HG02759 (cell line): ENCODE measurements around the gene UBE3B.
"Not testable (repeated sequence)": the region's sequence is repeated elsewhere in the genome, so short reads cannot be mapped to it uniquely, and the experiment has no call there.

Experiments
- ATAC-seq: cut with Tn5 transposase; IDR thresholded peaks from one replicate; pipeline ENCODE4 v1.9.1; 2021; ENCODE audit warnings: mild to moderate bottlenecking, moderate library complexity; ENCODE audit not compliant: unreplicated experiment

UBE3B gene

DNA sequence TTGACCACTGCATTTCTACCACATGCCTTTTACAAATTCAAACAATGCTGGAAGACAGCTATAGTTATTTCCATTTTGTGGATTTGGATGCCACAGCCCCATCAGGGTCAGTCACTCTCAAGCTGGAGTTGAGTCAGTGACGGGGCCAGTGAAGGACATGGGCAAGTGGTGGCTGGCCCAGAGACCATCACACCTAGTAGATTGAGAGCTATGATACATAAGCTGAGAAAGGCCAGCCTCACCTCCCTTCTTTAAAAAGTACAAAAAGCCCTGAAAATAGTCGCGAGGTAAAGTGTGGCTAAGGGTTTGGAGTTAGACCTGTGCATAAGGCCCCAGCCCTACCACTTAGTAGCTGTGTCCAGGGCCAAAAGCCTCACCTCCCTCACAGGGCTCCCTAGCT, 4.4 kb upstream of the UBE3B start:
- no peak for ATAC-seq

DNA sequence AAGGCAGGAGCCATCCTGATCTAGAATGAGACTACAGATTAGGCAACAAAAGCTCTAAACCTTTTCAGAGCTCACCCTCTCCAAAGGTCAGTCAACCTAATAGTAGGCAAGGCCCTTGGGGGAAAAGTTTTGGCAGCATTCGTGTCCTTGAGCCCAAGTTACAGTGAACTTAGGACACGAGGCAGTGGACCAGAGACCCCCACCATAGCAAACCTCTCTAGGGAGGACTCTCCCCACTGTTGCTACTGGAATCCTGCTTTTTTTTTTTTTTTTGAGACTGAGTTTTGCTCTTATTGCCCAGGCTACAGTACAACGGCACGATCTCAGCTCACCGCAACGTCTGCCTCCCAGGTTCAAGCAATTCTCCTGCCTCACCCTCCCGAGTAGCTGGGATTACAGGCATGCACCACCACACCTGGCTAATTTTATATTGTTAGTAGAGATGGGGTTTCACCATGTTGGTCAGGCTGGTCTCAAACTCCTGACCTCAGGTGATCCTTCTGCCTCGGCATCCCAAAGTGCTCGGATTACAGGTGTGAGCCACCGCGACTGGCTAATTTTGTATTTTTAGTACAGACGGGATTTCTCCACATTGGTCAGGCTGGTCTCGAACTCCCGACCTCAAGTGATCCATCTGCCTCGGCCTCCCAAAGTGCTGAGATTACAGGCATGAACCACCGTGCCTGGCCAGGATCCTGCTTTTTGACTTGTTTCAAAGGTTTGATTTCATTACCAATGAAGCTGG, 3.7 kb upstream of the UBE3B start:
- ATAC-seq, result not testable (repeated sequence)

- ATAC-seq, result no peak
These were observed 2.3 kb upstream of the UBE3B start for GRCh38 chr12:109475121-109475520.

DNA sequence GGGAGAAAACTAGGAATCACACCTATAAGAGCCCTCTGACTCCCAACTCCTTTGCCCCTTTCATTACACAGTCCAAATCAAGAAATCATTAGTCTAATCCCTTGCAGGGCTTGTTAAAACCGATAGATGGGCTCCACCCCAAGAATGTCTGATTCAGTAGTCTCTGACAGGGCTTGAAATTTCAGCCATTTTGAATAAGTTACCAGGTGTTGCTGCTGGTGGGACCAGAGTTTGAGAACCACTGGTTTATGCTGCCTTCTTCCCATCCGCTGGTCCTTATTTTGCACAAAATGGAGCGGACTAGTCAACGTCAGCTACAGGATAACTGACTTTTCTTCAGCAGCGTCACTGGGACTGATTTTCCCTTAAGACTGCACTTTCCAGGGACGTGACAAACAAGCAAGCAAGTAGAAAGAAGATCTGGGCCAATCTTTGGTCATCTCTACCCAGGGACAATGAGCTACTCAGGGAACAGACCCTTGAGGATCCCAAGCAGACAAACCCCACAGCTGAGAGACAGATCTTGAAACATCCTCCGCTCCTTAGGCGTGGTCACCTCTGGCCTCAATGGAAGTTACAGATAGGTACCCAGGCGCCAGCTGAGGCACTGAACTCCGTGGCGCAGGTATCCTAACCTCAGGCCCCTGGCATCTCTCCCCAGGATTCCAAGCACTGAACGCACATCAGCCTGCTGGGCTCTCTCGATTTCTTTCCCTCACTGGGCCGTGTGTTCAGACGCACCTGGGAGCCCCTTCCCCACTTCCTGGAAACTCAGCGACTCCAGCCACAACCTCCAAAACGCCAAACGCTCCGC, 1.2 kb upstream of the UBE3B start:
- ATAC-seq, result no peak

DNA sequence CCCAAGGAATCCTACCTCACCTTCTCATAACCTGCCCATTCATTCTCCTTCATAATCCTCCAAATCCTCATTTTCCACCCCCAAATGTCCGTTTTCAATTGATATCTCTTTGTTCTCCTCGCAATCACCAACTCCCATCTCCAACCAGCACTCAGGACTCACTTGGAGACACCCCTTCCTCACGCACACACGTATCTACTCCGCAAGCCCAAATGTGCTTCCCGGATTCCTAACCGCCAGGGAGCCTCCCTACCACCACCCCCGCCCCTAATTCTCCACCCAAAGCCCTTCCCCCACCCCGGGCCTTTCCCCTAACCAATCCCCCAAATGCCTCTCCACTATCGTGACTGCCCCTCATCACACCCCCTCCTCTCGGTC, 638 bp upstream of the UBE3B start:
- ATAC-seq, result no peak

DNA sequence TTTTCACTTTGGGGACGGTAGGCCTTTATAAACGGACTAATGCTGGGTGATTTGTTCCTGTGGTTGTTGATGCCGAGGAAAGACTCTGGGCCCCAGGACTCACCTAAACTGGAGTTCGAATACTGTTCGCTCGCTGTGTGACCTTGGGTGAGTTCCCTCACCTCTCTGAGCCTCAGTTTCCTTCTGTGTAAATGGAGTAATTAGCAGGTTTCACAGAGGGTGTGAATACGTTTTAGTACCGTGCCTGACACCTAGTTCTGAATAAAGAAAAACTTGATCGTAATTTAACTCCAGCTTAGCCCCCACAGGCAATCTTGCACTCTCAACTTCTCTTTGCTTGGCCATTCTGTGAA, 505 bp downstream of the UBE3B start:
- no peak for ATAC-seq

DNA sequence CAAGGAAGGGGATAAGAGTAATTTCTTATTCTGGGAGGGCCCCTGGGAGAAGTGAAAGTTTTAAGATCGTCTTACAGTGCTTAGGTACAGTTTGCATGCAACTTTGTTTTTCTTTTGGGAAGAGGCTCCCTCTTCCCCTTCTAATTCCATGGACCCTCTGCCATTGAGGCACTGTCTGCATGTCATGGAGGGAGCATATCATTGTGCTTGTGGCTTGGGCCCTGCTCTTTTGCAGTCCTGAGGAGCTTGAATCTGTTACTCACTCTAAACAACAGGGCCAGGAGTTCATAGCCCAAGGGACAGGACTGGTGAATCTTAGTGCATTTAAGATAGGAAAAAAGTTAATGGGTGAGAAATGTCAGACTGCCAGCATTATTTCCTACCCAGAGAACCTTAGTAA, 2.3 kb downstream of the UBE3B start:
- no peak for ATAC-seq

GRCh38 chr12:109480356-109480755, 2.9 kb downstream of the UBE3B start:
- ATAC-seq, result no peak

DNA sequence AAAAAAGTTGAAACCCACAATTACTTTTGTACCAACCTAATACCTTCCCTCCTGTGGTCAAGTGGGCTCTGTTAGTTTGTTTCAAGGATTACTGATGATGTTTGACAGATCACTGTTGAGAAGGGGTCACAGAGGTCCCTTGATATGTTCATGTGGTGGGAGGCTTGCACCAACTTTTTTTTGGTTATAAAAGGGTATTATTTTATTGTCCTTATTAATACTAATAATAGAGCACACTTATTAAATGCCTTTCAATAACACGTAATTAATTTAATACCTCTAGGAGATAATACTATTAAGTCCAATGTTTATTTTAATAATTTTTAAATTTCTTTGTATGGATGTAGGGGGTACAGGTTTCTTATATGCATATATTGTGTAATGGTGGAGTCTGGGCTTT, 4.4 kb downstream of the UBE3B start:
- no peak for ATAC-seq

GRCh38 chr12:109482491-109482890, 5.1 kb downstream of the UBE3B start:
- no peak for ATAC-seq

DNA sequence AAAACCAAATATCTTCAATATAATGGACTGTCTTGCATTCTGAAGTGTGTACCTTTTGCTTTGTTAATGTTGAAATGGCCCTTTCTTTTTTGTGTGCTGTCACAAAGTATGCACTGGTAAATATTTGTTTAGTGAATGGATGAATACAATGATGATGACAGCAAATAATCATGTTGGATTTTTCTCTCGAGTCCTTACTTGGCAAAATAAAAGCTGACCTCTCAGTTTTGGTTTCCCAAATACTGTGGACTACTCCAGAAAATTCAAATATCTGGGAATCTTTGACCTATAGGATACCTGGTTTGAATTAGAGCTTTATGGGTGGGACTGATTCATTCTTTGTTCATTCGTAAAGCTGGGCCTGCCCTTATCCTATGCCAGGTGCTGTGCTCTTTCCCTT, 5.5 kb downstream of the UBE3B start:
- no peak for ATAC-seq

GRCh38 chr12:109483346-109483745, 5.9 kb downstream of the UBE3B start:
- no peak for ATAC-seq

DNA sequence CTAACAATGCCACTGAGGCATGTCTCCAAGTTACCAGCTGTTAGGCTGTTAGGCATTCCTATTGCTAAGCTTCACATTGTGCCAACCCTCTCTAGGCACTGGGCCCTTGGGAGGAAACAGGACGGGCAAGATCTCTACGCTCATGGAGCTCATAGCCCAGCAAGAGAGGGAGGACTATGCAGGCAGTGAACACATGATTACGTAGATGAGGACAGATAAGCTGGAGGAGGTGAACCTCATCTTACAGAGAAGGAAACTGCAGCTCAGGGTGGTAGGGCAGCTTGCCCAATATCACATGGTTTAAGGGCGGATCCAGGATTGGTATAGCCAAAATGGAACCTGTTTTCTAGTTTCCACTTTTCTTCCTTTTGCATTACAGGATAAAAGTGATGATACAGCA, 7.8 kb downstream of the UBE3B start:
- no peak for ATAC-seq

DNA sequence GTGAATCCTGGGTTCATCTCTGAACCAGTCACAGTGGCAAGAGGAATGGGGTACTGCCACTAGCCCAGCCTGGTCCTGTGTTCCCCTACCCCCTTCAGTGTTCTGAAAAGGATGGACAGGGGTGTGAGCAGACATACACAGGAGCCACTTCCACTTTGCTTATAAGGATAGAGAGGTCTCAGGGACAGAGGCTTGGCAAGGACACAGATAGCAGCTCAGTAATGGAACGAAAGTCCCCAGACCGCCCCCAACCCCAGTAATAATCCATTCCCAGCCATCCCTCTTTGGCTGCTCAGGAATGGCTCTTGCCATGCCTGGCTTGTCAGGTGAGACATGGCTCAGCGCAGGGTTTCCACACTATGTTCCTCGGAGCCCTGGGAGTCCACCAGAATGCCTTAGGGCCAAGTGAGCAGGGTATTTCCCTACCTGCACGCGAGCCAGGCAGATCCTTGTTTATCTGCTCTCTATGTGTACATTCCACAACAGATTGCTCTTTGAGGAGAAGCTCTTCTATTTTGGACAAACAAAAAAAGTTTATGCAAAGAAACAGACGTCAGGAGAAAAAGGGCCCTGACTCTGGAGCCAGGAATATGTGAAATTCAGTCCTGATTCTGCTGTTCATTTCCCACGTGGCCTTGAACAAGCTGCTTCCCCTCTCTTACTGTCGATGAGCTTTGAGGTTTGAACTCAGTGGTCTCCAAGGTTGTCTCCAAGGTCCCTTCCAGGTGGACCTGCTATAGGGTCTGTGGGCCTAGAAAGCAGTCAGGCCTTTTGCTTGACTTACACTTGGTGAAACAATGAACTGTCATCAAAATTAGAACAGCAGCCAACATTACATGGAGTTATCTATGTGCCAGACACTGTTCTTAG, 10.0 kb downstream of the UBE3B start:
- ATAC-seq, result no peak

GRCh38 chr12:109488051-109488665, 10.7 kb downstream of the UBE3B start:
- no peak for ATAC-seq

DNA sequence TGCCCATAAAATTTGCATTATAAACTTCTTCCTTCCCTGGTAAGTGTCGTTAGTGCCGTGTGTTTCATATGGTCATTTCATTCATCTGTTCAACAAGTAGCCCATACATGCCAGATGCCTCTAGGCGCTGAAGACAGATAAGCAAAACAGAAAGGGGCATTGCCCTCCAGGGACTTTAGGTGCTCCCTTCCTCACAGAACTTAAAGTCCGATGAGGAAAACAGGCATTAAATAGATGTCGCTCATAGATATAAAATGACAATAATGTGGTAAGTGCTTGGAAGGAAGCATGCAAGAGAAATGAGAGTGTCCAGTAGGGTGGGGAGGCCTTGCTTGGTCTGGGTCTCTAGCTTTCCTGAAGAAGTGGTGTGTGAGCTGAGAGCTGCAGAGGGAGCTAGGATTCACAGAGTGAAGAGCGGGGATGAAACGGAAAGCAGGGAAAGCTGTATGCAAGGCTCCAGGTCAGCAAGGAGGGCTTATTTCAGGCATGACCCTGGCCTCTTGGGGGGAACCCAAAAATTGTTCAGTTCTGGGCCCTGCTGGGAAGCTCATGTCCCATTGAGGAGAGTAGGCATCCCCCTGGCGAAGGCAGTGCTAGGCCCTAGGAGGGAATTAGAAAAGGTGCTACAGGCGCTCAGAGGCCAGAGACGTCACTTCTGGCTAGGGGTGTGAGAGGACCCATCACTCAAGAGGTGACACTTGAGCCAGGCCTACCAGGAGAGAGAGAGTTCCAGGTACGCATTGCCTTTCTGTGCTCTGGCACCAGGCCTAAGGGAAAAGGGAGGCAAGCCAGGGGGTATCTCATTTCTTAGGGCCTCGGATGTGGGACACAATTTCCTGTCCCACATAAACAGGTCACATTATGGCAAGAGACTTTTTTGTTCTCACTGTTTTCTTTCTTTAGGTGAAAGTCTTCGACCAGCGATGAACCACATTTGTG, 11.9 kb downstream of the UBE3B start:
- ATAC-seq, result no peak

DNA sequence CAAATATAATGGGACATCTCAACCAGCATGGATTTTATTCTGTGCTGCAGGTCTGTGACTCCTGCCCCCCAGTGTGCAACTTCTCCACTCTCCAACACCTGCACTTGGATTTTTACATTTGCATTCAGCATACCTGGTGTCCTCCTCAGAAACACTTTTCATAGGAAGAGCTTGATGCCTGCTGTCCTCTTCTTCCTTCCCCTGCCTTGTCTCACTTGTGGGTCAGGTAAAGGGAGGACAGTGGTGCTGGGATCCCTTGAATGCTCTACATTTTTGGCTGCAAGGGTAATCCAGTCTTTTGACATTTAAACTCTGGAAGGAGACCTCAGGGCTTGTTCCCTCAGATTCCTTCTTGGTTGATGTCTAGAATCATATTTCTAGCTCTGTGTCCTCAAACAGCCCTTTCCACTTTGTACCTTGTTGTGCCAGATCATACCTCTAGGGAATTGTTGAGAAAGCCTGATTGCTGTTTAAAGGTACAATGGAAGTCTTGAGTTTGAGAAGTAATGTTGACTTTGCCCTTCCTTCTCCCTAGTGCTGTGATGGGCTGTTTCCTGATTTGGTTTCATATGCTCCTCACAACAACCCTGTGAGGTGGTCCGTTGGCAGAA, 12.6 kb downstream of the UBE3B start:
- ATAC-seq, result no peak

DNA sequence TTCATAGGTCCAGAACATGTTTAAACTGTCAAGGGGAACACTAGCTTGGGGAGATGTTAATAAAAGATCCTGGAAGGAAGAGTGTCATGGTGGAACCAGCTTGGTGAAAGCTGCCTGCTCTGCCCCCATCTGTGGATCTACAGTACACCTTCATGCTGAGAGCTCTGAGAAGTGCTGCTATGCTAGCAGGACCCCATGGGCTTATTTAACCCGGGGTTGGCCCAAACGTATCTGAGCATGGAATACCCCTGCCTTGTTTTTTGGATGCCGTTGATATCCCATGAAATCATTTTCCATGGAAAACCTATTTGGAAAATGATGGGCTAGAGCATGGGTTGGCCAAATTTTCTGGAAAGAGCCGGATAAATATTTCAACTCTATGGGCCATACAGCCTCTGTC, 14.2 kb downstream of the UBE3B start:
- ATAC-seq, result no peak

- no peak for ATAC-seq
These were observed 14.9 kb downstream of the UBE3B start for GRCh38 chr12:109492371-109492770.

- no peak for ATAC-seq
These were observed 15.7 kb downstream of the UBE3B start for GRCh38 chr12:109493090-109493489.
